Ishikawa (cell line): ENCODE results near the gene SCFD2.

Experiments
- CEBPB ChIP-seq: IDR thresholded peaks from 2 replicates; pipeline ENCODE4 v1.6.1; 2012
- CREB1 ChIP-seq: IDR thresholded peaks from 2 replicates; pipeline ENCODE4 v1.6.1; 2012; ENCODE audit warnings: low read depth
- EGR1 ChIP-seq: IDR thresholded peaks from 2 replicates; pipeline ENCODE4 v1.6.1; 2012
- EP300 ChIP-seq: IDR thresholded peaks from 2 replicates; pipeline ENCODE4 v1.6.1; 2012; ENCODE audit warnings: borderline replicate concordance
- FOXM1 ChIP-seq: IDR thresholded peaks from 2 replicates; pipeline ENCODE4 v1.6.1; 2012; ENCODE audit warnings: low read depth, borderline replicate concordance
- MAX ChIP-seq: IDR thresholded peaks from 2 replicates; pipeline ENCODE4 v1.6.1; 2012
- NFIC ChIP-seq: IDR thresholded peaks from 2 replicates; pipeline ENCODE4 v1.6.1; 2012
- RAD21 ChIP-seq: IDR thresholded peaks from 2 replicates; pipeline ENCODE4 v1.6.1; 2012; ENCODE audit warnings: low read depth
- REST ChIP-seq: IDR thresholded peaks from 2 replicates; pipeline ENCODE4 v1.6.1; 2012; ENCODE audit warnings: low read depth, mild to moderate bottlenecking
- TAF1 ChIP-seq: IDR thresholded peaks from 2 replicates; pipeline ENCODE4 v1.6.1; 2012; ENCODE audit warnings: low read depth, mild to moderate bottlenecking
- TCF12 ChIP-seq: IDR thresholded peaks from 2 replicates; pipeline ENCODE4 v1.6.1; 2012; ENCODE audit warnings: low read depth
- TEAD4 ChIP-seq: IDR thresholded peaks from 2 replicates; pipeline ENCODE4 v1.6.1; 2012
- USF1 ChIP-seq: IDR thresholded peaks from 2 replicates; pipeline ENCODE4 v1.6.1; 2012
- YY1 ChIP-seq: IDR thresholded peaks from 2 replicates; pipeline ENCODE4 v1.6.1; 2012; ENCODE audit warnings: low read depth
- ZBTB7A ChIP-seq: IDR thresholded peaks from 2 replicates; pipeline ENCODE4 v1.6.1; 2012; ENCODE audit warnings: low read depth

The SCFD2 gene

GRCh38 chr4:53127365-53127764 lies 238.5 kb downstream of the SCFD2 start:
- TF ChIP-seq YY1 (no peak), TEAD4 (no peak), CREB1 (no peak), MAX (no peak), TCF12 (no peak), USF1 (no peak), EP300 (no peak), TAF1 (no peak), REST (no peak), RAD21 (no peak), NFIC (no peak), ZBTB7A (no peak), EGR1 (no peak), FOXM1 (no peak), CEBPB (no peak)

GRCh38 chr4:53126099-53126498 lies 239.8 kb downstream of the SCFD2 start:
- TF ChIP-seq YY1 (no peak), CREB1 (no peak), TCF12 (no peak), TEAD4 (no peak), TAF1 (no peak), ZBTB7A (no peak), EP300 (no peak), MAX (no peak), CEBPB (no peak), RAD21 (no peak), EGR1 (no peak)

GRCh38 chr4:53123819-53124218 lies 242.0 kb downstream of the SCFD2 start:
- TF ChIP-seq CREB1, result no peak
- TF ChIP-seq NFIC, result no peak
- no peak for TF ChIP-seq TEAD4
- TF ChIP-seq EGR1, result no peak
- TF ChIP-seq EP300, result no peak
- no peak for TF ChIP-seq TCF12
- TF ChIP-seq REST, result no peak
- no peak for TF ChIP-seq ZBTB7A
- no peak for TF ChIP-seq TAF1
- no peak for TF ChIP-seq MAX
- no peak for TF ChIP-seq USF1
- no peak for TF ChIP-seq RAD21
- no peak for TF ChIP-seq YY1
- TF ChIP-seq CEBPB, result no peak
- no peak for TF ChIP-seq FOXM1

GRCh38 chr4:53123171-53123570 lies 242.7 kb downstream of the SCFD2 start:
- TF ChIP-seq EP300, result no peak
- no peak for TF ChIP-seq REST
- TF ChIP-seq TEAD4, result no peak
- TF ChIP-seq CEBPB, result no peak
- TF ChIP-seq USF1, result no peak
- no peak for TF ChIP-seq EGR1
